HCT116 (cell line): Measurements from ENCODE around the gene PSD. TPM values are rescaled to one million over a fixed set of nuclear protein-coding genes. Genes with fewer than 3 reads are reported as not detected.

Experiments used
- ATAC-seq: fragments of 200-7000 bp; cut with Tn5 transposase; 2 replicates; pipeline ENCODE4 v1.9.1; 2020; ENCODE audit warnings: mild to moderate bottlenecking, moderate library complexity
- BruUV-seq: library from RNA; stranded (reverse); fragments of 400-500 nt; replicated peaks from 2 replicates; lab custom pipeline; 2021; lab: Mats Ljungman, UMichigan
- CTCF ChIA-PET: fragments of 300-600 bp; sonication (Branson Sonifier 250); formaldehyde crosslinking; loops from one replicate; lab custom pipeline; 2021; ENCODE audit warnings: antibody characterized with exemption; lab: Charles Lee
- POLR2A ChIA-PET: fragments of 300-600, 350-600 bp; sonication (Branson Sonifier 250); formaldehyde crosslinking; loops from one replicate; lab custom pipeline; 2021; ENCODE audit warnings: antibody characterized with exemption; lab: Charles Lee
- RAD21 ChIA-PET, 2 experiments: fragments of 300-600 bp; sonication (Branson Sonifier 250); formaldehyde crosslinking; loops; one replicate each; lab custom pipeline; 2023; ENCODE audit warnings: low total read pairs in 2 of 2; ENCODE audit not compliant: uncharacterized antibody in 2 of 2, unreplicated experiment in 2 of 2, low non-redundant PET in 1 of 2; lab: Charles Lee
- DNase-seq: peaks from one replicate; pipeline ENCODE4 v3.0.0-alpha.2; 2010; ENCODE audit warnings: low read depth, low spot score
- H2AFZ ChIP-seq: fragments of 200-600 bp; shearing (Covaris generic), sonication (generic); 2 replicates; pipeline ENCODE4 v1.6.1; 2017; ENCODE audit warnings: low read depth, mixed run types, mixed read lengths, antibody characterized with exemption, low read length; ENCODE audit not compliant: poor library complexity, severe bottlenecking
- H3K27ac ChIP-seq: 2 replicates; pipeline ENCODE4 v1.5.1; 2012; ENCODE audit warnings: low read depth, low read length
- H3K27me3 ChIP-seq: fragments of 200-600 bp; sonication (generic); 2 replicates; pipeline ENCODE4 v1.6.1; 2016; ENCODE audit warnings: mixed run types, low read length, mixed read lengths; ENCODE audit not compliant: insufficient read depth
- H3K36me3 ChIP-seq, 2 experiments: fragments of 200-500 bp in 1 of 2; fragments of 200-600 bp in 1 of 2; sonication (Bioruptor generic) in 1 of 2; sonication (generic) in 1 of 2; 2 replicates each; pipeline versions ENCODE4 v1.5.1 to v1.6.1; 2014 to 2016; ENCODE audit warnings: low read length in 2 of 2, inconsistent platforms in 1 of 2, mixed read lengths in 1 of 2, mixed run types in 1 of 2; ENCODE audit not compliant: insufficient read depth in 2 of 2, control insufficient read depth in 1 of 2
- H3K4me1 ChIP-seq, 2 experiments: fragments of 200-600 bp in 1 of 2; sonication (generic) in 1 of 2; 2 replicates each; pipeline versions ENCODE4 v1.5.1 to v1.6.1; 2012 to 2017; ENCODE audit warnings: low read length in 2 of 2, inconsistent platforms in 1 of 2, mild to moderate bottlenecking in 1 of 2, mixed read lengths in 1 of 2, mixed run types in 1 of 2, moderate library complexity in 1 of 2; ENCODE audit not compliant: insufficient read depth in 2 of 2, control insufficient read depth in 1 of 2
- H3K4me2 ChIP-seq: fragments of 200-600 bp; sonication (generic); 2 replicates; pipeline ENCODE4 v1.6.1; 2017; ENCODE audit warnings: mixed run types, low read length, mixed read lengths
- H3K4me3 ChIP-seq, 2 experiments: fragments of 200-600 bp in 1 of 2; sonication (generic) in 1 of 2; replicated peaks in 1 of 2; 2 replicates each; pipeline ENCODE4 v1.5.1; 2011 to 2016; ENCODE audit warnings: low read length in 2 of 2, control low read depth in 1 of 2, low read depth in 1 of 2, mild to moderate bottlenecking in 1 of 2, mixed read lengths in 1 of 2, mixed run types in 1 of 2
- H3K79me2 ChIP-seq: fragments of 200-600 bp; sonication (generic); 2 replicates; pipeline ENCODE4 v1.6.1; 2017; ENCODE audit warnings: mild to moderate bottlenecking, mixed run types, low read length, moderate library complexity, mixed read lengths; ENCODE audit not compliant: insufficient read depth
- H3K9ac ChIP-seq: fragments of 200-600 bp; sonication (generic); 2 replicates; pipeline ENCODE4 v1.6.1; 2016; ENCODE audit warnings: low read length, mixed read lengths
- H3K9me2 ChIP-seq: fragments of 200-600 bp; sonication (generic), shearing (Covaris generic); 2 replicates; pipeline ENCODE4 v1.6.1; 2017; ENCODE audit warnings: mixed run types, mild to moderate bottlenecking, moderate library complexity; ENCODE audit not compliant: insufficient read depth
- H3K9me3 ChIP-seq, 2 experiments: fragments of 200-500 bp in 1 of 2; fragments of 200-600 bp in 1 of 2; sonication (Bioruptor generic) in 1 of 2; sonication (generic) in 1 of 2; 2 replicates each; pipeline ENCODE4 v1.6.1; 2014 to 2017; ENCODE audit warnings: low read length in 2 of 2, mixed read lengths in 2 of 2, inconsistent platforms in 1 of 2, low read depth in 1 of 2, mild to moderate bottlenecking in 1 of 2, mixed run types in 1 of 2, moderate library complexity in 1 of 2; ENCODE audit not compliant: control insufficient read depth in 1 of 2, insufficient read depth in 1 of 2
- H4K20me1 ChIP-seq: fragments of 200-600 bp; sonication (generic), shearing (Covaris generic); 2 replicates; pipeline ENCODE4 v1.6.1; 2017; ENCODE audit warnings: mixed run types, mild to moderate bottlenecking, moderate library complexity; ENCODE audit not compliant: insufficient read depth
- FOSL1 ChIP-seq: IDR thresholded peaks from 2 replicates; pipeline ENCODE4 v1.6.1; 2012; ENCODE audit warnings: low read depth
- POLR2A ChIP-seq: IDR thresholded peaks from 2 replicates; pipeline ENCODE4 v1.7.0; 2011; ENCODE audit warnings: borderline replicate concordance; ENCODE audit not compliant: insufficient read depth, insufficient read length; ENCODE audit errors: extremely low read depth
- POLR2AphosphoS5 ChIP-seq: IDR thresholded peaks from 2 replicates; pipeline ENCODE4 v1.6.1; 2011; ENCODE audit warnings: mild to moderate bottlenecking, low read depth, low read length, moderate library complexity
- RAD21 ChIP-seq: IDR thresholded peaks from 2 replicates; pipeline ENCODE4 v1.6.1; 2012; ENCODE audit warnings: low read depth, mild to moderate bottlenecking
- SP1 ChIP-seq: IDR thresholded peaks from 2 replicates; pipeline ENCODE4 v1.6.1; 2012; ENCODE audit warnings: low read depth
- SRF ChIP-seq: IDR thresholded peaks from 2 replicates; pipeline ENCODE4 v1.6.1; 2012; ENCODE audit warnings: low read depth
- TCF7L2 ChIP-seq: IDR thresholded peaks from 2 replicates; pipeline ENCODE4 v1.7.0; 2011; ENCODE audit warnings: borderline replicate concordance, inconsistent platforms; ENCODE audit not compliant: insufficient read depth, insufficient read length; ENCODE audit errors: extremely low read depth
- ZBTB33 ChIP-seq: IDR thresholded peaks from 2 replicates; pipeline ENCODE4 v1.6.1; 2011; ENCODE audit warnings: mild to moderate bottlenecking, low read length, moderate library complexity; ENCODE audit not compliant: insufficient replicate concordance; ENCODE audit errors: extremely low read depth
- ZFX ChIP-seq: fragments of 450-650 bp; IDR thresholded peaks from 2 replicates; pipeline ENCODE4 v1.6.1; 2017
- ZNF274 ChIP-seq: fragments of 200-500 bp; sonication (Bioruptor generic); IDR thresholded peaks from 2 replicates; pipeline ENCODE4 v1.6.1; 2014; ENCODE audit warnings: mild to moderate bottlenecking, low read depth, low read length, inconsistent platforms
- intact Hi-C: fragments of 100-400 bp; cut with micrococcal nuclease; formaldehyde crosslinking; loops from 2 replicates; pipeline ENCODE4 v1.10.0; 2022
- total RNA-seq: library from RNA; stranded (reverse); gene quantifications from one replicate; pipeline ENCODE4 v1.2.1, GENCODE V29; 2021; ENCODE audit not compliant: unreplicated experiment
- TF ChIP-seq, protein P1 (sequence below): IDR thresholded peaks from 2 replicates; pipeline ENCODE4 v1.6.1; 2012
- TF ChIP-seq, protein P2 (sequence below): IDR thresholded peaks from 2 replicates; pipeline ENCODE4 v1.6.1; 2012
- TF ChIP-seq, protein P3 (sequence below): IDR thresholded peaks from 2 replicates; pipeline ENCODE4 v1.6.1; 2012; ENCODE audit warnings: low read depth

PSD gene
- total RNA-seq, 1 experiment from 2014 or later, result 9.7 TPM

GRCh38 chr10:102420181-102420713 is 1.7 kb upstream of the PSD start:
- Histone ChIP-seq H3K36me3 (peaks cover 0 to 11% of the 10 kb centered on the region in 2 experiments; a peak in 1 of 4 replicates), H3K9me3 (no peaks in the 10 kb centered on the region), H3K4me3 (peak overlapping the region; percentile 87 to 94), H3K9ac (peak overlapping the region; percentile 87), H3K79me2 (peaks cover 11% of the 10 kb centered on the region), H3K4me2 (peak overlapping the region; percentile 93), H3K27me3 (no peaks in the 10 kb centered on the region), H2AFZ (peak overlapping the region; percentile 37), H3K9me2 (no peaks in the 10 kb centered on the region)
- RAD21 ChIA-PET, result interaction anchor here (1.0 to 1.6 kb wide), 4 partner anchors 25 to 190 kb away, joined by 3 to 7 read pairs (median 4); partner anchors contain the start of genes ACTR1A (in 1 of the 2) and NFKB2 (in 1 of the 2)
- CTCF ChIA-PET, result interaction anchor here (1.0 to 4.7 kb wide), 13 partner anchors 11 to 639 kb away, joined by 3 to 98 read pairs (median 9); partner anchors contain the start of genes C10orf95, CUEDC2, NFKB2 and SUFU
- TF ChIP-seq, protein P1, sequence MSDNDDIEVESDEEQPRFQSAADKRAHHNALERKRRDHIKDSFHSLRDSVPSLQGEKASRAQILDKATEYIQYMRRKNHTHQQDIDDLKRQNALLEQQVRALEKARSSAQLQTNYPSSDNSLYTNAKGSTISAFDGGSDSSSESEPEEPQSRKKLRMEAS, result no peak
- TF ChIP-seq RAD21 (no peak), SRF (no peak), ZNF274 (no peak), POLR2A (no peak), ZFX (no peak), POLR2AphosphoS5 (no peak), ZBTB33 (no peak), SP1 (no peak), FOSL1 (no peak), TCF7L2 (no peak)
- TF ChIP-seq, protein P2, sequence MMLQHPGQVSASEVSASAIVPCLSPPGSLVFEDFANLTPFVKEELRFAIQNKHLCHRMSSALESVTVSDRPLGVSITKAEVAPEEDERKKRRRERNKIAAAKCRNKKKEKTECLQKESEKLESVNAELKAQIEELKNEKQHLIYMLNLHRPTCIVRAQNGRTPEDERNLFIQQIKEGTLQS, result no peak
- TF ChIP-seq, protein P3, sequence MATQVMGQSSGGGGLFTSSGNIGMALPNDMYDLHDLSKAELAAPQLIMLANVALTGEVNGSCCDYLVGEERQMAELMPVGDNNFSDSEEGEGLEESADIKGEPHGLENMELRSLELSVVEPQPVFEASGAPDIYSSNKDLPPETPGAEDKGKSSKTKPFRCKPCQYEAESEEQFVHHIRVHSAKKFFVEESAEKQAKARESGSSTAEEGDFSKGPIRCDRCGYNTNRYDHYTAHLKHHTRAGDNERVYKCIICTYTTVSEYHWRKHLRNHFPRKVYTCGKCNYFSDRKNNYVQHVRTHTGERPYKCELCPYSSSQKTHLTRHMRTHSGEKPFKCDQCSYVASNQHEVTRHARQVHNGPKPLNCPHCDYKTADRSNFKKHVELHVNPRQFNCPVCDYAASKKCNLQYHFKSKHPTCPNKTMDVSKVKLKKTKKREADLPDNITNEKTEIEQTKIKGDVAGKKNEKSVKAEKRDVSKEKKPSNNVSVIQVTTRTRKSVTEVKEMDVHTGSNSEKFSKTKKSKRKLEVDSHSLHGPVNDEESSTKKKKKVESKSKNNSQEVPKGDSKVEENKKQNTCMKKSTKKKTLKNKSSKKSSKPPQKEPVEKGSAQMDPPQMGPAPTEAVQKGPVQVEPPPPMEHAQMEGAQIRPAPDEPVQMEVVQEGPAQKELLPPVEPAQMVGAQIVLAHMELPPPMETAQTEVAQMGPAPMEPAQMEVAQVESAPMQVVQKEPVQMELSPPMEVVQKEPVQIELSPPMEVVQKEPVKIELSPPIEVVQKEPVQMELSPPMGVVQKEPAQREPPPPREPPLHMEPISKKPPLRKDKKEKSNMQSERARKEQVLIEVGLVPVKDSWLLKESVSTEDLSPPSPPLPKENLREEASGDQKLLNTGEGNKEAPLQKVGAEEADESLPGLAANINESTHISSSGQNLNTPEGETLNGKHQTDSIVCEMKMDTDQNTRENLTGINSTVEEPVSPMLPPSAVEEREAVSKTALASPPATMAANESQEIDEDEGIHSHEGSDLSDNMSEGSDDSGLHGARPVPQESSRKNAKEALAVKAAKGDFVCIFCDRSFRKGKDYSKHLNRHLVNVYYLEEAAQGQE, result no peak
- TF ChIP-seq, all 23 proteins: peak for 0
- Histone ChIP-seq H3K27ac (peak overlapping the region; percentile 77), H4K20me1 (no peaks in the 10 kb centered on the region), H3K4me1 (peaks cover 15 to 33% of the 10 kb centered on the region in 2 experiments; a peak in 3 of 4 replicates)
- ATAC-seq (no peak), DNase-seq (no peak)
- POLR2A ChIA-PET, result interaction anchor here (1.0 to 4.2 kb wide), 11 partner anchors 11 to 222 kb away, joined by 3 to 47 read pairs (median 7); partner anchors contain the start of genes C10orf95 and CUEDC2
- intact Hi-C loops, result loop anchor here (2.0 to 5.0 kb wide), 2 partner anchors 42 to 59 kb away; no protein-coding TSS in a partner anchor
- TSS peak; percentile 42 for BruUV-seq
